LHCN-M2 (cell line): ENCODE measurements around the gene CS. TPM values are rescaled to one million over a fixed set of nuclear protein-coding genes. Genes with fewer than 3 reads are reported as not detected.
"Not testable (repeated sequence)": the region's sequence is repeated elsewhere in the genome, so short reads cannot be mapped to it uniquely, and the experiment has no call there.

Experiments
- DNase-seq: peaks from one replicate; pipeline ENCODE4 v3.0.0-alpha.2; 2012; ENCODE audit warnings: low read depth
- total RNA-seq: library from RNA; depleted of rRNA; stranded (reverse); fragments of >200 nt; gene quantifications from 2 replicates; pipeline ENCODE4 v1.2.3, GENCODE V29; 2014

Gene CS
- total RNA-seq, 1 experiment from 2014 or later, result 156 TPM

DNA sequence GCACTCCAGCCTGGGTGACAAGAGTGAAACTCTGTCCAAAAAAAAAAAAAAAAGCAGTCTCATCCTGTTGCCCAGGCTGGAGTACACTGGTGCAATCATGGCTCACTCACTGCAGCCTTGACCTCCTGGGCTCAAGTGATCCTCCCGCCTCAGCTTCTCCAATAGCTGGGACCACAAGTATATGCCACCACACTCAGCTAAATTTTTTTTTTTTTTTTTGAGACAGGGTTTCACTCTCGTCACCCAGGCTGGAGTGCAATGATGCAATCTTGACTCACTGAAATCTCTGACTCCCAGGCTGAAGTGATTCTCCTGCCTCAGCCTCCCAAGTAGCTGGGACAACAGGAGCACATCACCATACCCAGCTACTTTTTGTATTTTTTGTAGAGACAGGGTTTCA, 20.9 kb upstream of the CS start:
- no peak for DNase-seq

DNA sequence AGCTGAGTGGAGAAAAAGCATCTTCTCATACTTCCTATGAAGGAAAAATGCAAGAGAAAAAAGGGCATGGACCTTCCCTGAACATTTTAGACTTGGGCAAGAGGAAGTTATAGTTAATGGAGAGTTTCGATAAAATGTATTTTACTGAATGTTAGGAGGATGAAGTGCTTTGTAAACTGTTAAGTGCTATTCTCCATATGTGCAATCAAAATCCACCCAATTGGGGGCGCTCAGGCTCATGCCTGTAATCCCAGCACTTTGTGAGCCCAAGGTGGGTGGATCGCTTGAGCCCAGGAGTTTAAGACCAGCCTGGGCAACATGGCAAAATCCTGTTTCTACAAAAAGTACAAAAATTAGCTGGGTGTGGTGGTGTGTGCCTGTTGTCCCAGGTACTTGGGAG, 17.5 kb upstream of the CS start:
- DNase-seq, result no peak

DNA sequence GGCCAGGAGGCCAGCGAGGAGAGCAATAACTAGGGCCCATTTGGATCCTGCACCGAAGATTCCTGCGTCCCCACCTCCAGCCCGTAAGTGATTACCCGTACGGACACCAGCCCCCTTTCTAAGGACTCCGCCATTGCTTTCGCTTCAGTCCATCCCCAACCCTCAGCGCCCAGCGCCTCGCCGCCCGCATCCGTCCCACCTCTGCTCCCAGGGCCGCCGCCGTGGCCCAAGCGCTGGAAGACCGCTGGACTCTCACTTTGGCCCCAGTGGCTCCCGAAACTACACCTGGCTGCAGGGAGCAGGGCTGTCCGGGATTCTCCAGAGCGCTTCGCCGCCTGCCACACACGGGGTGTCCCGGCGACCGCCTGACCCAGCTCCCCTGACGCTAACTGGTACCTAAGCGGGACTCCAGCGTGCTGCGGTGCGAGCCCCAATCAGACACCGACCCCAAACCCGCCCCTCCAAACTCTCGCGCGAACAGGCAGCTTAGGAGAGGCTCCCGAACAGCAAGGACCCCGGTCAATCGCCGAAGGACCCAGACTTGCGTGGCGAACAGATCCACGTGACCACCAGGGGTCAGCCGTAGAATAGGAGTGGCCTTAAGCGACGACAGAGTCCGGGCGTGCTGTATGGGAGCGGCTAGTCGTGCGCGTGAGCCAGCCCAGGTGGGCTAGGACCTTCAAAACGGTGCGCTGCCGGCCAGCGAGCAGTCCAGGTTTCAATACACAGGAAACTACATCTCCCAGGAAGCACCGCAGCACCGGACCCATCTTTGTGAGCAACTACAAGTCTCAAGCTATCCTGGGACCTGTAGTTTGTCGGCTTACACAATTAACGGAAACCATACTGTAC, 15.7 kb upstream of the CS start, which contains the start of gene CNPY2:
Gene CNPY2 (minus strand): TSS at position 367 of the 852 bp plus-strand sequence. CDS start 771 bp downstream, outside the sequence.
- DNase-seq, result peak; percentile 97

DNA sequence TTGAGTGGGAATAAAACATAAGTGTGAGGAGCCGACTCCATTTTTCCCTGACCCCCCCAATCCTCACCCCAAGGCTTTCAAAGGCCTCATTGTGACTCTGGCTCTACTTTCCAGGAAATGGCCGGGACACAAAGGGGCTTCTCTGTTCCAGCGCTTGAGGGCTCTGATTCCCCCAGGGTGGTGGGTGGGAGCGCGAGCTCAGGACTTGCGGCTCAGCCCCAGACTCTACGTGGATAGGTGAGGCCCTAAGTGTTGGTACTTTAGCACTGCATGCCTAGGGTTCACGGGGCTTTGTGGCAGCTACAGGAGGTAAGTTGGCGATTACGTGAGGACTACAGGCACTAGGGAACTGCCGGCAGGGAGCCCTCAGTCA, 15.1 kb upstream of the CS start:
- no peak for DNase-seq

DNA sequence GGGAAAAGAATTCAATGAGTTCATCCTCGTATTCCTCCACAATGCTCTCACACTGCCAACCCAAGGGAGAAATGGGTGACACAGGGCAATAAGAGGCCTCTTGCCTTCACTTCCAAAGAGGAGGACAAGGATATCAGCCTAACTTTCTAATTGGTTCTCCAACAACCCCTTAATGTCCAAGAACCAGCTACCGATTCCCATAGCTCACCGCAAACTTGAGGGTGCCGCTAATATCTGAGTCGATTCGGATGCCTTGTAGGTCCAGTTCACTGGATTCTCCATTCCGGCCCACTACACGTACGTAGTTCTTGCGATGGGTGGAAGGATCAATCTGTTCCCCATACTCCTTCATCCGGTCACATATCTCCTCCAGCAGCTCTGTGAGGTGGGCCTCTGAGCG, 10.9 kb upstream of the CS start:
- DNase-seq, result no peak

DNA sequence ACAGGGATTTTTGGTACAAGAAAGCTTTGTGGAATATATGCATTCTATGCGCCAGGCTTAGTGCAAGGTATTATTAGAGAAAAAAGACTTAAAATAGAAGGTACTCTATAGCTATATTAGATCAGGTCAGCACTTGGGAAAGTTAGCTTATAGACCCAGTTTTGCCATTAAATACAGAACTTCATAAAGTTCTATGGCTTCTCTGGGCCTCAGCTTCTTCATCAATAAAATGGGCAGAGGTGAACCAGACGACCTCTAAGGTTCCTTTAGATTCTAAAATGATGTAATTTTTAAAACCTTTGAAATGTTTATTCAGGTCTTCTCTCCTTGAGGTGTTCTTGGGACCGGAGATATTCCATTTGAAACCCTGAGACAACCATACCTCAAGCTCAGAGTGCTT, 8.6 kb upstream of the CS start:
- DNase-seq, result no peak

DNA sequence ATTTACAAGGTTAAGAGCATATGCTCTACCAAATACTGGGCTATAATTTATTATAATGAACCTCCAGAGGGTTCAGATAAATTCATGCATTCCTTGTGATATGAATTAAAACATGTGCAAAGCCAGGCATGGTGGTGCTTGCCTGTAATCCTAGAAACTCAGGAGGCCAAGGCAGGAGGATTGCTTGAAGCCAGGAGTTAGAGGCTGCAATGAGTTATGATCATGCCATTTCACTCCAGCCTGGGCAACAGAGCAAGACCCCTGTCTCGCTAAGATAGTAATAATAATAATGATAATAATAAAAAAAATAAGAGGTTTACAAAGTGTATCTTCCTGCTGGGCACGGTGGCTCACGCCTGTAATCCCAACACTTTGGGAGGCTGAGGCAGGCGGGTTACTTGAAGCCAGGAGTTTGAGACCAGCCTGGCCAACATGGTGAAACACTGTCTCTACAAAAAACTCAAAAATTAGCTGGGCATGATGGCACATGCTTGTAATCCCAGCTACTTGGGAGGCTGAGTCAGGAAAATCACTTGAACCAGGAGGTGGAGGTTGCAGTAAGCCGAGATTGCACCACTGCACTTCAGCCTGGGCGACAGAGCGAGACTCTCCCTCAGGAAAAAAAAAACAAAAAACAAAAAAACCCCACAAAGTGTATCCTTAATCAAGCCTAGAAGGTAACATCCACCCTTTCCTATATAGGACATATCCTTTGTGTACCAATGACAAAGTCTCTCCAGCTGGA, 7.3 kb upstream of the CS start:
- no peak for DNase-seq

DNA sequence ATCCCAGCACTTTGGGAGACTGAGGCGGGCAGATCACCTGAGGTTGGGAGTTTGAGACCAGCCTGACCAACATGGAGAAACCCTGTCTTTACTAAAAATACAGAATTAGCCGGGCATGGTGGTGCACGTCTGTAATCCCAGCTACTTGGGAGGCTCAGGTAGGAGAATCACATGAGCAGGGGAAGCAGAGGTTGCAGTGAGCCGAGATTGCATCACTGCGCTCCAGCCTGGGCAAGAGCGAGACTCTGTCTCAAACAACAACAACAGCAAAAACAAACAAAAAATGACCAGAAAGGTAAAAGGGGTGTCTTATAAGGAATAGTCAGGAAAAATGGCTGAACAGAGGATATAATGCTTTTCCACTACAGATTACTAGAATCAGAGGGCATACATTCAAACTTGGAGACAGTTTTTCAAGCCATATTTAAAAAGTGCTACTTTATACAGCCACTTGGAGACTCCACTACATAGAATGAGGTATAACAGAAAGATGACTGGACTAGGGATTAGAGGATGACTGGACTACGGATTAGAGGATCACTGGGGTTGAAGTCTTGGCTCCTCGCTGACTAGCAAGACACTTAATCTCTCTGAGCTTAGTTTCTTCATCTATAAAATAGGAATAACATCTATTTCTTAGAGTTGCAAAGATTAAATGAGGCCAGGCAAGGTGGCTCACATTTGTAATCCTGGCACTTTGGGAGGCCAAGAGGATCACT, 4.9 kb upstream of the CS start:
- no peak for DNase-seq

DNA sequence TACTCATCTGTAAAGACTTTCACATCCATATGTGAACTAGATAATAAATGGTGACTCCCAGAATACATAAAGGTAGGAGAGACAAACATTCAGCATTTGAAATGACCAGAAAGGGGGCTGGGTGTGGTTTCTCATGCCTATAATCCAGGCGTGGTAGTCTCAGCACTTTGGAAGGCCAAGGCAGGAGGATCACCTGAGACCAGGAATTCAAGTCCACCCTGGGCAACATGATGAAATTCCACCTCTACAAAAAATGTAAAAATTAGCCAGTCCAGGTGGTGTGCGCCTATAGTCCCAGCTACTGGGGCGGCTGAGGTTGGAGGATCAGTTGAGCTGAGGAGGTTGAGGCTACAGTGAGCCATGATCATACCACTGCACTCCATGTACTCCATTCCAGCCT, 4.1 kb upstream of the CS start:
- DNase-seq, result no peak

DNA sequence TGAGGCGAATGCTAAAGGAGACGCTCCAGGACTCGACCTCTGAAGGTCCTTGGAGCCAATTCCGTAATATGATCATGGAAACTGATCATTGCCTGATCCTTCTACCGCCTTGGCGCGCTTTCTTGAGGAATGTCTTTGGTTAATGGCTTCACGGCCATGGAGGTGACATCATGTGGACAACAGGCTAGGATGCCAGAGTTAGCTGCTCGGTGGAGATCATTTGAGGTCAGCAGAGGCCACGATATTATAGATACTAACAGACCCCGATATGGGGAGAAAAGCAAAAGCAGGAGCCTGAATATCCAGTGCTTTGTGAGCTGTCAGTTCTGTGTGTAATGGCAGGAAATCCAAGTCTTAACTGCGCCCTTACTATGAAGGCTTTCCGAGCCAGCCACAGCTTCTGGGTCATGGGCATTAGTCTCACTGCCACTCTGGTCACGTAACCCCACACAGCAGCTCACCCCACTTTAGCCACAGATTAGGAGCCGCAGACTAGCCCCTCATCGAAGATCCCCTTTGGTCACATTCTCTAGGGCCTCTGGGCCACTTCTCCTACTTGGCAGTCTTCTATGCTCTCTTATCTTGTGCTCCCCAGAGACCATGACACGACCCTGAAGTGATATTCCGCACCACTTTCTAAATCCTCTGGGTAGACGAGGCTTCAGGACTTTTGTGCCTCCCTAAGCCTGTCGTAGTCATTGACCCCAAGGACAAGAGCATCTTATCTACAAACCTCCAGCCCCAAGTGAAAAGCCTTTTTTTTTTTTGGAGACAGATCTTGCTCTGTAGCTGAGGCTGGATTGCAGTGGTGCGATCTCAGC, 724 bp upstream of the CS start:
- no peak for DNase-seq

DNA sequence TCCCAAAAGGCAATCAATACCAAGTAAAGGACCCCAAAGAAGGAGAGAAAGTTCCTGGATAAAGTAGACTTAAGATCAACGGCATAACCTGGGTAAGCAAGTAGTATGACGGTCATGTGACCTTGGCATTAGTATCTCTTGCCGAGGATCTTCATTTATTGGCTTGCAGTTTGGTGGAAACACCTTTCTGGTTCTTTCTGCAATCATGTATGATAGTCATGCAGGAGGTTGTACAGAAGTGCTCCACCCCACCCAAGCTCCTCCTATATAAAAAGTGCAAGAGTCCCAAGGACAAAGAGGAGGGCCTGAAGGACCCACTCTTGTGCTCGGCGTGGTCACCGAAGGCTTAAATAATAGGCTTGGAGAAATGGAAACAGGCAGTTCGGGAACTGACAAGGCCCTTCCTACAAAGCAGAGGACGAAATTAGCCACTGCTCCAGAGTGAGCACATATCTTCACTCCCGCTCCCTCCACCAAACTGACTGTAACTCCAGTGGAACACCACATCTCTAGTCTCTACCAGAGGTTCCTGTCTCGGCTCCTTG, 750 bp downstream of the CS start:
- DNase-seq, result no peak

DNA sequence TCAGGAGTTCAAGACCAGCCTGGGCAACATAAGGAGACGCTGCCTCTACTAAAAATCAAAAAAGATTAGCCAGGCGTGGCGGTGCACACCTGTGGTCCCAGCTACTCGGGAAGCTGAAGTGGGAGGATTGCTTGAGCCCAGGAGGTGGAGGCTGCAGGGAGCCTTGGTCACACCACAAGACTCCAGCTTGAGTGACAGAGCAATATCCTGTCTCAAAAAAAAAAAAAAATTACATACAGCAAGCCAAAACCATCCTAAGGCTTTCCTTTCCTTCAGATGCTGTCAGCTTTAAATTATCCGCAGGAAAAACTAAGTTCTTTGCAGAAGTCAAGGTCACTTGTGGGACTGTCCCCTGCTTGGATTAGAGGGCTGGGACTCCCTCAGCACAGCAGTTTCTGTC, 1.3 kb downstream of the CS start:
- DNase-seq, result no peak

DNA sequence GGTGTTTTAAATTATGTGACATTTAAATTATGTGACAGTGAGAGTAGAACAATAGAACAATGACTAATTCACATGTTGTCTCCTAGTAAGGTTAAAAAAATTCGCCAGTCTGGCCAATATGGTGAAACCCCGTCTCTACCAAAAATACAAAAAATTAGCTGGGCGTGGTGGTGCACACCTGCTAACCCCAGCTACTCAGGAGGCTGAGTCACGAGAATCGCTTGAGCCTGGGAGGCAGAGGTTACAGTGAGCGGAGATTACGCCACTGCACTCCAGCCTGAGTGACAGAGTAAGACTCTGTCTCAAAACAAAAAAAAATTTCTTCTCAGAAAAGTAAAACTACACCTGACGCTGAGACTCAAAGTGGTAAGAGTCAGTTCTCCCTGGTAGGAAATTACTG, 2.7 kb downstream of the CS start:
- DNase-seq, result peak; percentile 11

DNA sequence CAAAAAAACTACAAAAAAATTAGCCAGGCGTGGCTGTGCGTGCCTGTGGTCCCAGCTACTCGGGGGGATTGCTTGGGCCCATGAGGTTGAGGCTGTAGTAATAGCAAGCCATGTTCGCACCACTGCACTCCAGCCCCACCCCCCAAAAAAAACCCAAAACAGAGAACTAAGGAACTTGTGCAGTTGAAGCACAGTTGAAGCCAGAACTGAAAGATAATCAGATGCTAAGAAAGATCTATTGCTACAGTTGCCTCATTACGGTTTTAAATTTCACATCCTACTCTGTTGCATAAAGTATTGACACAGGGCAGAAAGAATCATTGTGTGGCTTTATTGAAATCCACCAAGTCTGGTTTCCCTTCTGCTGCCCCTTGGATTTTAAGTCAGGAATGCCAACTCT, 3.8 kb downstream of the CS start:
- DNase-seq, result peak; percentile 10

DNA sequence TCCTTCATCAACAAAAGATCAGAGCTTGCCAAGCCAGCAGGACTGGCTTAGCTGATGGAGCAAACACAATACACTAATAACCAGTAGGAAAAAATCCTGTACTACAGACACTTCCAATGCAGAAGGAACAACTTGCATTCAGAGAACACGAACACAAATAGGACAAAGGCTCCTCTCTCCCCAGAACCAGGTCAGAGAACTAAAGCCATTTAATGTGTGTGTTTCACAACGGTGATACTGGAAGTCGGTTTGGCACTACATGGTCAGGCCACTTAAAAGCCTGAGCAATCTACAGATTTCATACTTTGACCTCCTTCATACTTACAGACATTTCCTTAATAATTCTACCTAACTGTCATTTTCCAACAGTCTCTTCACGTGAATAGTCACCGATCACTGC, 6.3 kb downstream of the CS start:
- DNase-seq, result no peak

DNA sequence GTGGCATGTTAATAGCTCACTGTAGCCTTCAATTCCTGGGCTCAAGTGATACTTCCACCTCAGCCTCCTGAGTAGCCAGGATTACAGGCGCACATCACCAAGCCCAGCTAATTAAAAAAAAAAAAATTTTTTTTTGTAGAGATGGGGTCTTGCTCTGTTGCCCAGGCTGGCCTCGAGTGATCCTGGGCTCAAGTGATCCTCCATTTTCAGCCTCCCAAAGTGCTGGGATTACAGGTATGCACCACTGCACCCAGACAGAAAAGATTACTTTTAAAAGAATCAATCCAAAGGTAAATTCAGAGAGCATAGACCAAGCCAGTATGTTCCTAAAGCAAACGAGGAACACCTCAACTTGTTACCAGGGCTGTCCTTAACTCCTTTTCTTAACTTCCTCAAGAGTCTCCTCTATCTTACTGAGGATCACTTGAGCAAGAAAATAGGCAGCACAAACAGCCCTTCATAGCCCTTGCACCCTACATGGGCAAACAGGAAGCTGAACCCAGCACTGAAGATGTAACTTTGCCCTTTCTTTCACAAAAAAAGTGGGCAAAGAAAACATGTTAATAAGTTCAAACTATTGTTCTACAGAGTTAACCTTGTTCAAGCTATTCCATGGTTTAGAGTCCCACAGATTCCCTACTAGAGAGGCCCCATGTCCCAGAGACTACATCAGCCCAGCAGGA, 11.3 kb downstream of the CS start:
- no peak for DNase-seq

DNA sequence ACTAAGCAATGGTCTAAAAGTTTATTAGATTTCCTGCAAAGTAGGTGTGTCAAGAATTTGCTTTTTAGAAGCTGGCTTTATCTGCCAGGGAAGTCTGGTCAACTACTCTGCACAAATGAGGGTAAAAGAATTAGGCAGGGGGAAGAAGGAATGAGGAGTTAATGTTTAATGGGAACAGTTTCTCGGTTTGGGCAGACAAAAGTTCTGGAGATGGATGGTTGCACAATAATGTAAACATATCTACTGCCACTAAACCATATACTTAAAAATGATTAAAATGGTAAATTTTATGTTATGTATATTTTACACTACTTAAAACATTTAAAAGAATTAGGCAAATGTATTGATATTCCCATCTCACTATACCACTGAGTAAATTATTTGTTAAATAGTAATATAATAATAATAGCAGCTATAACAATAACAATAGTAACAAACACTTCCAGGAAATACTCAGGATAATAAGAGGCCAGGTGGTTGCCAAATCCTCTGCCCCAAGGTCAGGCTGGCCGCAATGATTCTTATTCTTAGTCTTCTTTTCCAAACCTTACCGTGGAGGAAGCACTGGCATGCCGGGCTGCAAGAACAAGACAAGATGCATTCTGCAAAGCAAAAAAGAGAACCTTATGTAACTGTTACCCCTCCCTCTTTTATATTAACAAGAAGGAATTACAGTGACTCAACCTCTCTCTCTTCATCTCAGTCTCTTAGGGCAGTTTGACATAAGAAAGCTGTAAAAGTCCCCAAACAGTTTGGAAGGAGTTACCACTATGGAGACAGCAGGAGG, 13.9 kb downstream of the CS start:
- no peak for DNase-seq

DNA sequence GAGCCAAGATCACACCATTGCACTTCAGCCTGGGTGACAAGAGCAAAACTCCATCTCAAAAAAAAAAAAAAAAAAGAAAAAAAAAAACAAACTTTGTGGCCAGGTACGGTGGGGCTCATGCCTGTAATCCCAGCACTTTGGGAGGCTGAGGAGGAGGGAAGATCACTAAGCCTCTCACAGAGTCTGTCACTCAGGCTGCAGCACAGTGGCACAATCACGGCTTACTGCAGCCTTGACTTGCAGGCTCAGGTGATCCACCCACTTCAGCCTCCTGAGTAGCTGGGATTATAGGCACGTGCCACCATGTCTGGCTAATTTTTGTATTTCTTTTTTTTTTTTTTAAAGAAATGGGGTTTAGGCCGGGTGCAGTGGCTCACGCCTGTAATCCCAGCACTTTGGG, 15.9 kb downstream of the CS start:
- not testable (repeated sequence) for DNase-seq

DNA sequence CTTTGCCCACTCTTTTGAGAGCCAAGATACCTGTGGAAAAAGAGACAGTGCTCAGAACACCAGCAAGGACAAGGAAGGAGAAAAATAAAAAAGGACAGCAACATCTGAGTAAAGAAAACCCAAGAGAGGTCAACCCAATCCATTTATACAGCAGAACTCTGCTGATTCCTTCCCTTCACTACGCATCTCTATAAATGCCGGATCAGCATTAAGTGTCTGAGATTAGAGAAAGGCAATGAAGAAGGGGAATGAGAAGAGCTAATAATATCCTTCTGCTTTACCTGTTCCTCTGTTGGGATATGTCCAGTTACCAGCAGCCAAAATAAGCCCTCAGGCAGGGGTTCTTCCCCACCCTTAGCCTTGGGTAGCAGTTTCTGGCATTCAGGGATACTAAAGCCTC, 17.6 kb downstream of the CS start:
- DNase-seq, result no peak

DNA sequence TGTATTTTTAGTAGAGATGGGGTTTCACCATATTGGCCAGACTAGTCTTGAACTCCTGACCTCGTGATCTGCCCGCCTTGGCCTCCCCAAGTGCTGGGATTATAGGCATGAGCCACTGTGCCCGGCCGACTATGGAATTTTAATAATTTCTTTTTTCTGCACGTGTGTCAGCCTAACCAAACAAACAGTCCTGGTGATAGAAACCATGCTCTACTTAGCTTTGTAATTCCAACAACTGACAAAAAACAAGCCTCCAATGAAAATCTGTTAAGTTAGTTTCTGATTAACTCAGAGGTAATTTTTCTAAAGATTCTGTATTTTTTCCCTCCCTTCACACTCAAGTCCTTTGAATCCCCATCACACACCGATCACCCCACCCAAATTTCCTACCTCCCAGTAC, 18.1 kb downstream of the CS start:
- no peak for DNase-seq
